Measurements from ENCODE around the gene GPR135. TPM values are rescaled to one million over a fixed set of nuclear protein-coding genes. Genes with fewer than 3 reads are reported as not detected.

GPR135 gene
- total RNA-seq, 1 experiment from 2014 or later, result 3.9 TPM

DNA sequence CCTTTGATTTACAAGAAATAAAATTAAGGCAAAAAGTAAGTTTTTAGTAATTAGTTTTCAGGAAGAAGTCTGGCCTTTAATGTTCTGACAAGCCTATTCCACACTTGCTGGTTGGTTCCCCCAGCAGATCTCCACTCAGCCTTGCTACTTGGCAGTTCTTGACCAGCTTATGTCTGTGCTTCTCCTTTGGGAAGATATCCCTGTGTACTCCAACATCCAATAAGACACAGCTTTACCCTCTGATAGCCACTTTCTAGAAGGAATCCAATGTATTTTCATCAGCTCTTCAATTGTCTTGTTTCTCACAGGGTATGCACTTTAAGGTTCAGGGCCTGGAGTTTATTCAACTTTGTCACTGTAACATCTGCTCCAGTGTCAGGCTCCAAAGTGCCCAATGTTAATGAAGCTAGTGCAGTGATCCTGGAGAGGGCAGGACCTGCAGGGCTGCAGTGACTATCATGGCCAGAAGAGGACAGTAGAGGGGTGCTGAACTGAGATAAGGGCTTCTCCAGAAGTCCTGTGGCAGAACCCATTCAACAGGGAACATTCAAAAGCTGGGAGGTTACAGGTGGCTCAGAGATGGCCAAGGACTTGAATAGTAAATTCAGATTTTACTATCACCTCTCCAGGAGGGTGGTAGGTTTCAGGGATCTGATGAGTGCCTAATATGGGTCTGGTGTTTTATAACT is 42.0 kb upstream of the GPR135 start:
- ChIA-PET POLR2A (interaction anchor here (0.9 to 1.4 kb wide), 3 partner anchors 23 to 66 kb away, joined by 3 to 4 read pairs (median 4); partner anchors contain the start of genes JKAMP and L3HYPDH), CTCF (interaction anchor here (0.6 to 2.1 kb wide), 14 partner anchors 10 to 678 kb away, joined by 3 to 27 read pairs (median 6); partner anchors contain the start of genes CCDC175, JKAMP and L3HYPDH), RAD21 (ENCODE audit: low non-redundant PET in 1 of 2, low total read pairs in 2 of 2, uncharacterized antibody in 2 of 2, unreplicated experiment in 2 of 2) (interaction anchor here (0.6 to 1.3 kb wide), 5 partner anchors 63 to 870 kb away, joined by 3 to 8 read pairs (median 4); partner anchors contain the start of gene CCDC175 (in 2 of the 2))
- Histone ChIP-seq H3K4me1 (ENCODE audit: control insufficient read depth in 1 of 2, insufficient read depth in 2 of 2, low read length in 2 of 2) (no peaks in the 10 kb centered on the region), H3K4me3 (replicated peaks in 1 of 2; ENCODE audit: low read depth in 1 of 2, low read length in 2 of 2) (no peak overlapping the region), H3K36me3 (ENCODE audit: control insufficient read depth in 1 of 2, insufficient read depth in 2 of 2, low read length in 2 of 2) (peaks cover 0 to 4% of the 10 kb centered on the region in 2 experiments; a peak in 1 of 4 replicates), H3K4me2 (ENCODE audit: low read length) (no peak overlapping the region), H3K27me3 (ENCODE audit: insufficient read depth, low read length) (no peaks in the 10 kb centered on the region), H3K9ac (ENCODE audit: low read length) (no peak overlapping the region), H4K20me1 (ENCODE audit: insufficient read depth) (no peaks in the 10 kb centered on the region), H3K27ac (ENCODE audit: low read depth, low read length) (no peak overlapping the region), H3K9me3 (ENCODE audit: control insufficient read depth in 1 of 2, insufficient read depth in 1 of 2, low read depth in 1 of 2, low read length in 2 of 2) (no peaks in the 10 kb centered on the region), H2AFZ (ENCODE audit: low read depth, low read length, poor library complexity, severe bottlenecking) (no peak overlapping the region), H3K79me2 (ENCODE audit: insufficient read depth, low read length) (no peaks in the 10 kb centered on the region), H3K9me2 (ENCODE audit: insufficient read depth) (no peaks in the 10 kb centered on the region)
- intact Hi-C loops (cut with micrococcal nuclease), result loop anchor here (1.0 to 5.0 kb wide), 3 partner anchors 69 to 675 kb away; partner anchors contain the start of gene CCDC175
- no TSS peak for BruUV-seq (replicated peaks)
- ATAC-seq, result peak; percentile 96
- TF ChIP-seq RAD21 (IDR thresholded peaks at IDR 0.05; ENCODE audit: low read depth) (peak; percentile 61), ZFX (IDR thresholded peaks at IDR 0.05) (no peak)
- TF ChIP-seq, protein P1, sequence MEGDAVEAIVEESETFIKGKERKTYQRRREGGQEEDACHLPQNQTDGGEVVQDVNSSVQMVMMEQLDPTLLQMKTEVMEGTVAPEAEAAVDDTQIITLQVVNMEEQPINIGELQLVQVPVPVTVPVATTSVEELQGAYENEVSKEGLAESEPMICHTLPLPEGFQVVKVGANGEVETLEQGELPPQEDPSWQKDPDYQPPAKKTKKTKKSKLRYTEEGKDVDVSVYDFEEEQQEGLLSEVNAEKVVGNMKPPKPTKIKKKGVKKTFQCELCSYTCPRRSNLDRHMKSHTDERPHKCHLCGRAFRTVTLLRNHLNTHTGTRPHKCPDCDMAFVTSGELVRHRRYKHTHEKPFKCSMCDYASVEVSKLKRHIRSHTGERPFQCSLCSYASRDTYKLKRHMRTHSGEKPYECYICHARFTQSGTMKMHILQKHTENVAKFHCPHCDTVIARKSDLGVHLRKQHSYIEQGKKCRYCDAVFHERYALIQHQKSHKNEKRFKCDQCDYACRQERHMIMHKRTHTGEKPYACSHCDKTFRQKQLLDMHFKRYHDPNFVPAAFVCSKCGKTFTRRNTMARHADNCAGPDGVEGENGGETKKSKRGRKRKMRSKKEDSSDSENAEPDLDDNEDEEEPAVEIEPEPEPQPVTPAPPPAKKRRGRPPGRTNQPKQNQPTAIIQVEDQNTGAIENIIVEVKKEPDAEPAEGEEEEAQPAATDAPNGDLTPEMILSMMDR (IDR thresholded peaks at IDR 0.05 in 2 of 3, conservative IDR thresholded peaks at IDR 0.05 in 1 of 3; ENCODE audit: borderline replicate concordance in 1 of 3, insufficient read depth in 1 of 3, low read depth in 2 of 3, low read length in 2 of 3), result peak; percentile 62 to 99 (median 94)
- DNase-seq (ENCODE audit: low read depth, low spot score), result peak; percentile 42

DNA sequence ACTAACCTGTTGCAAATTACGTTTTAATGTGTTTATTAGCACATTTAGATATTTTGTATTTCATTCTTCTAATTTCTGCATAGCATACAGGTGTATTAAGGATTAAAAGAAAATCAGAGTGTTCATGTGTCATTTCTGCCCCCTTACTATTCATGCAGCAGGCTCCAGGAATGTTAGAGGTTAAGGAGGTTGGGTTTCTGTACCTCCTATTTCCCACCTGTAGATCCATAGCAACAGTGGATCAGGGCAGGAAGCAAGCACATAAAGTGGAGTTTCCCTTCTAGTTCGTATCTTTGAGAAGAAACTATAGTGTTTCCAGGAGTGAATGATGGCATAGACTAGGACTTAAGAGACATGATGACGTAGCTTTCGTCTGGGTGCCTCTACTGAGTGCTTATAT is 38.1 kb upstream of the GPR135 start:
- ChIA-PET RAD21 (ENCODE audit: low non-redundant PET in 1 of 2, low total read pairs in 2 of 2, uncharacterized antibody in 2 of 2, unreplicated experiment in 2 of 2) (no interaction called here), POLR2A (no interaction called here), CTCF (interaction anchor here (1.1 kb wide), 1 partner anchor 73 kb away, joined by 3 read pairs; the partner anchor contains the start of gene CCDC175)
- Histone ChIP-seq H3K79me2 (ENCODE audit: insufficient read depth, low read length) (peaks cover 5% of the 10 kb centered on the region; the same call in 1 of the 2 replicates), H4K20me1 (ENCODE audit: insufficient read depth) (no peaks in the 10 kb centered on the region), H3K36me3 (ENCODE audit: control insufficient read depth in 1 of 2, insufficient read depth in 2 of 2, low read length in 2 of 2) (peaks cover 6 to 9% of the 10 kb centered on the region in 2 experiments; a peak in 2 of 4 replicates), H3K9me2 (ENCODE audit: insufficient read depth) (no peaks in the 10 kb centered on the region), H3K4me1 (ENCODE audit: control insufficient read depth in 1 of 2, insufficient read depth in 2 of 2, low read length in 2 of 2) (no peaks in the 10 kb centered on the region), H3K4me3 (replicated peaks in 1 of 2; ENCODE audit: low read depth in 1 of 2, low read length in 2 of 2) (no peak overlapping the region), H3K9me3 (ENCODE audit: control insufficient read depth in 1 of 2, insufficient read depth in 1 of 2, low read depth in 1 of 2, low read length in 2 of 2) (no peaks in the 10 kb centered on the region), H3K27ac (ENCODE audit: low read depth, low read length) (no peak overlapping the region), H3K9ac (ENCODE audit: low read length) (no peak overlapping the region), H3K27me3 (ENCODE audit: insufficient read depth, low read length) (no peaks in the 10 kb centered on the region), H3K4me2 (ENCODE audit: low read length) (no peak overlapping the region), H2AFZ (ENCODE audit: low read depth, low read length, poor library complexity, severe bottlenecking) (no peak overlapping the region)
- DNase-seq (ENCODE audit: low read depth, low spot score), result no peak
- no peak for ATAC-seq
- intact Hi-C loops (cut with micrococcal nuclease), result no loop called here
- no TSS peak for BruUV-seq (replicated peaks)
- TF ChIP-seq YY1 (IDR thresholded peaks at IDR 0.05; ENCODE audit: extremely low read depth, insufficient replicate concordance, low read depth, low read length) (no peak), POLR2A (IDR thresholded peaks at IDR 0.05; ENCODE audit: borderline replicate concordance, extremely low read depth, insufficient read depth, insufficient read length) (no peak), SRF (IDR thresholded peaks at IDR 0.05; ENCODE audit: low read depth) (no peak), RAD21 (IDR thresholded peaks at IDR 0.05; ENCODE audit: low read depth) (no peak), ZNF274 (IDR thresholded peaks at IDR 0.05; ENCODE audit: low read depth, low read length) (no peak), ELF1 (IDR thresholded peaks at IDR 0.05; ENCODE audit: borderline replicate concordance, low read depth) (no peak)
- TF ChIP-seq, protein P1 (IDR thresholded peaks at IDR 0.05 in 2 of 3, conservative IDR thresholded peaks at IDR 0.05 in 1 of 3; ENCODE audit: borderline replicate concordance in 1 of 3, insufficient read depth in 1 of 3, low read depth in 2 of 3, low read length in 2 of 3), result no peak
- TF ChIP-seq, protein P2, sequence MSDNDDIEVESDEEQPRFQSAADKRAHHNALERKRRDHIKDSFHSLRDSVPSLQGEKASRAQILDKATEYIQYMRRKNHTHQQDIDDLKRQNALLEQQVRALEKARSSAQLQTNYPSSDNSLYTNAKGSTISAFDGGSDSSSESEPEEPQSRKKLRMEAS (IDR thresholded peaks at IDR 0.05), result no peak
